Common myeloid progenitor, CD34-positive (primary cell): ENCODE results near the gene ATF4. TPM values are rescaled to one million over a fixed set of nuclear protein-coding genes. Genes with fewer than 3 reads are reported as not detected.

Source experiments
- CTCF ChIA-PET: fragments of 350-600 bp; sonication (Branson Sonifier 250); formaldehyde crosslinking; loops from one replicate; lab custom pipeline; 2021; ENCODE audit warnings: antibody characterized with exemption; lab: Charles Lee
- POLR2A ChIA-PET: fragments of 350-600 bp; sonication (Branson Sonifier 250); formaldehyde crosslinking; loops from one replicate; lab custom pipeline; 2021; ENCODE audit warnings: antibody characterized with exemption; lab: Charles Lee
- DNase-seq, 3 donors: peaks; one replicate each; pipeline versions ENCODE4 v3.0.0 to v3.0.0-alpha.2; 2013
- H3K27ac ChIP-seq, 2 experiments: 1 replicate in 1 of 2; 2 replicates in 1 of 2; pipeline ENCODE4 v1.7.0; 2013; ENCODE audit warnings: inconsistent platforms in 2 of 2, low read length in 2 of 2, mild to moderate bottlenecking in 2 of 2, low read depth in 1 of 2, moderate library complexity in 1 of 2; ENCODE audit not compliant: severe bottlenecking in 2 of 2, insufficient read depth in 1 of 2, poor library complexity in 1 of 2
- H3K27me3 ChIP-seq, 5 experiments: replicated peaks in 2 of 5; 1 replicate in 3 of 5; 2 replicates in 2 of 5; pipeline versions ENCODE4 v1.6.1 to v1.7.0; 2013; ENCODE audit warnings: low read length in 4 of 5, mild to moderate bottlenecking in 2 of 5, moderate library complexity in 2 of 5, inconsistent platforms in 1 of 5; ENCODE audit not compliant: insufficient read depth in 5 of 5, control insufficient read depth in 4 of 5
- H3K36me3 ChIP-seq, 4 experiments: 1 replicate in 2 of 4; 2 replicates in 2 of 4; pipeline versions ENCODE4 v1.6.1 to v1.7.0; 2013; ENCODE audit warnings: low read length in 3 of 4, control low read depth in 1 of 4, mild to moderate bottlenecking in 1 of 4; ENCODE audit not compliant: control insufficient read depth in 4 of 4, insufficient read depth in 4 of 4
- H3K4me1 ChIP-seq, 4 experiments: 1 replicate in 3 of 4; 2 replicates in 1 of 4; pipeline versions ENCODE4 v1.6.1 to v1.7.1; 2013; ENCODE audit warnings: low read length in 3 of 4, mild to moderate bottlenecking in 3 of 4, control low read depth in 1 of 4, inconsistent platforms in 1 of 4, moderate library complexity in 1 of 4; ENCODE audit not compliant: control insufficient read depth in 4 of 4, insufficient read depth in 4 of 4; ENCODE audit errors: control extremely low read depth in 1 of 4
- H3K4me3 ChIP-seq, 7 experiments: 1 replicate in 4 of 7; 2 replicates in 3 of 7; pipeline versions ENCODE4 v1.5.1 to v1.7.0; 2013; ENCODE audit warnings: mild to moderate bottlenecking in 7 of 7, low read length in 6 of 7, moderate library complexity in 6 of 7, inconsistent platforms in 2 of 7, low read depth in 2 of 7, control low read depth in 1 of 7; ENCODE audit not compliant: insufficient read depth in 4 of 7, control insufficient read depth in 1 of 7; ENCODE audit errors: extremely low read depth in 1 of 7
- H3K9me3 ChIP-seq, 5 experiments: 1 replicate in 4 of 5; 2 replicates in 1 of 5; pipeline versions ENCODE4 v1.6.1 to v1.7.1; 2013; ENCODE audit warnings: low read length in 4 of 5, mild to moderate bottlenecking in 2 of 5, inconsistent platforms in 1 of 5, low read depth in 1 of 5, moderate library complexity in 1 of 5; ENCODE audit not compliant: control insufficient read depth in 4 of 5, insufficient read depth in 2 of 5; ENCODE audit errors: control extremely low read depth in 1 of 5
- WGBS: methylation state at CpG from one replicate; pipeline ENCODE4 v1.1.5; 2013; ENCODE audit not compliant: insufficient coverage; 5-methylcytosine and 5-hydroxymethylcytosine counted together
- polyA plus RNA-seq: library from polyadenylated mRNA; unstranded; fragments of 120-200 nt; gene quantifications from one replicate; pipeline ENCODE4 v1.2.1, GENCODE V29; 2013

ATF4 gene, protein sequence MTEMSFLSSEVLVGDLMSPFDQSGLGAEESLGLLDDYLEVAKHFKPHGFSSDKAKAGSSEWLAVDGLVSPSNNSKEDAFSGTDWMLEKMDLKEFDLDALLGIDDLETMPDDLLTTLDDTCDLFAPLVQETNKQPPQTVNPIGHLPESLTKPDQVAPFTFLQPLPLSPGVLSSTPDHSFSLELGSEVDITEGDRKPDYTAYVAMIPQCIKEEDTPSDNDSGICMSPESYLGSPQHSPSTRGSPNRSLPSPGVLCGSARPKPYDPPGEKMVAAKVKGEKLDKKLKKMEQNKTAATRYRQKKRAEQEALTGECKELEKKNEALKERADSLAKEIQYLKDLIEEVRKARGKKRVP
- polyA plus RNA-seq, result 447 TPM

GRCh38 chr22:39520226-39521105 is at the start of gene ATF4:
Gene ATF4, plus strand, starts transcription at chr22:39520562. Its CDS starts 884 bp downstream, at chr22:39521446.
- Histone ChIP-seq H3K27ac (peak within 1 kb of the TSS; percentile 96 to 99), H3K36me3 (peaks cover 8 to 66% (median 44%) of the 10 kb centered on the region in 4 experiments), H3K4me3 (peak within 1 kb of the TSS; percentile 93 to 97 (median 95)), H3K4me1 (peaks cover 11 to 56% (median 52%) of the 10 kb centered on the region in 4 experiments), H3K27me3 (no peaks in the 10 kb centered on the region), H3K9me3 (no peaks in the 10 kb centered on the region)
- WGBS, result under 1% methylated on average over 80 of the region's 86 CpGs
- ChIA-PET CTCF (interaction anchor here (0.6 to 2.0 kb wide), 6 partner anchors 10 to 177 kb away, joined by 3 to 17 read pairs (median 5); no protein-coding TSS in a partner anchor), POLR2A (interaction anchor here (0.6 to 1.7 kb wide), 12 partner anchors 9 to 523 kb away, joined by 3 to 17 read pairs (median 3); partner anchors contain the start of genes MIEF1, RPL3 and RPS19BP1)
- no peak for DNase-seq

DNA sequence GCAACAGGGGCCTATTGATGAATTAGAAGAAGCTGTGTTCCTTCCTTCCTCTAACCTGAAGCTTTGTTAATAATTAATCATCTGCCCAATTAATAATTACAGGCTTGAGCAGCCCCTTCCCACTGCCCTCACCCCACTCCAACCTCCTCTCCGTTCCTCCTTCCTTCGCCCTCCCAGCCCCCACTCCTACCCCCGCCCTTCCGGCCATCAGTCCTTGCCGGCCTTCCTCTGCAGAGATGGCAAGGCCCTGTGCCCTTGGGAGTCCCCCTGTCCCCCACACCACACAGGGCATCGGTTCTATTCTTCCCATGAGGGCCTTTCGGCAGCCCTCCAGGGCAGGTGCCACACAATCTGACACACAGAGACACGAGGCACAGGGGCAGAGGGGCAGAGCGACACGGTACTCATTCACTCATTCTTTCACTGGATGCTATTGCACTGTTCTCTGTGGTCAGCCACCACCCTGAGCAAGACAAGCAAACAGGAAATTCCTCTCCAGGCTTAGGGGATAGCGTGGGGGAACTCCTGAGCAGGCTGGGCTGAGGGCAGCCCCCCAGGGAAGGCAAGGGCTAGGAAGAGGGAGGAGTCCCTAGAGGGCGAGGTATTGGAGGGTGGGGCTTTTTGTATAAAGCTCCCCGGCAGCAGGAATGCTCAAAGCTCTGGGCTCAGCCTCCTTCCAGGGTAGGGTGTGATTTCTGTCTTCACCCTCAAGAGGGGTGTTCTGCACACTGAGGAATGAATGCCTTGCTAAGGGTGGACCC is 48.8 kb upstream of the ATF4 start:
- Histone ChIP-seq H3K36me3 (peaks cover 0 to 20% (median 0%) of the 10 kb centered on the region in 4 experiments), H3K9me3 (no peaks in the 10 kb centered on the region), H3K4me3 (peak overlapping the region in 4 of 7 experiments; percentile 11 to 48 (median 17)), H3K27ac (peak overlapping the region in 1 of 2 experiments; percentile 22), H3K27me3 (no peaks in the 10 kb centered on the region), H3K4me1 (peaks cover 1 to 78% (median 51%) of the 10 kb centered on the region in 4 experiments)
- DNase-seq, result peak in 2 of 3 donors; percentile 53 to 55
- POLR2A ChIA-PET, result interaction anchor here (1.0 kb wide), 1 partner anchor 48 kb away, joined by 3 read pairs; the partner anchor contains the start of gene ATF4
- 6% methylated on average over 9 of the region's 13 CpGs for WGBS
- CTCF ChIA-PET, result interaction anchor here (0.6 to 1.9 kb wide), 4 partner anchors 16 to 39 kb away, joined by 4 to 7 read pairs (median 6); no protein-coding TSS in a partner anchor

- CTCF ChIA-PET, result interaction anchor here (0.9 to 2.0 kb wide), 9 partner anchors 10 to 38 kb away, joined by 3 to 7 read pairs (median 5); no protein-coding TSS in a partner anchor
- WGBS, result 83% methylated on average over 18 of the region's 19 CpGs
- no peak overlapping the region for H3K4me3 ChIP-seq
- peaks cover 1 to 74% (median 50%) of the 10 kb centered on the region in 4 experiments for H3K4me1 ChIP-seq
- POLR2A ChIA-PET, result interaction anchor here (0.5 to 1.0 kb wide), 3 partner anchors 19 to 47 kb away, joined by 3 to 8 read pairs (median 4); partner anchors contain the start of gene ATF4
- H3K27me3 ChIP-seq, result no peaks in the 10 kb centered on the region
- no peaks in the 10 kb centered on the region for H3K9me3 ChIP-seq
- peaks cover 0 to 31% (median 0%) of the 10 kb centered on the region in 4 experiments for H3K36me3 ChIP-seq
- H3K27ac ChIP-seq, result no peak overlapping the region
- DNase-seq, result peak in 1 of 3 donors; percentile 30
Observed at GRCh38 chr22:39472570-39473556, 47.5 kb upstream of the ATF4 start.

GRCh38 chr22:39473851-39474250 is 46.5 kb upstream of the ATF4 start:
- Histone ChIP-seq H3K4me1 (peaks cover 1 to 64% (median 42%) of the 10 kb centered on the region in 4 experiments), H3K27ac (no peak overlapping the region), H3K4me3 (no peak overlapping the region), H3K9me3 (no peaks in the 10 kb centered on the region), H3K27me3 (no peaks in the 10 kb centered on the region), H3K36me3 (peaks cover 0 to 37% (median 0%) of the 10 kb centered on the region in 4 experiments)
- DNase-seq, result no peak
- WGBS, result 93% methylated on average over 4 of the region's 5 CpGs
- CTCF ChIA-PET, result interaction anchor here (0.9 to 2.0 kb wide), 5 partner anchors 9 to 26 kb away, joined by 3 to 5 read pairs (median 3); no protein-coding TSS in a partner anchor
- POLR2A ChIA-PET, result no interaction called here

GRCh38 chr22:39474351-39475111 is 45.8 kb upstream of the ATF4 start:
- Histone ChIP-seq H3K27me3 (no peaks in the 10 kb centered on the region), H3K27ac (no peak overlapping the region), H3K9me3 (no peaks in the 10 kb centered on the region), H3K4me3 (no peak overlapping the region), H3K4me1 (peaks cover 1 to 58% (median 35%) of the 10 kb centered on the region in 4 experiments), H3K36me3 (peaks cover 0 to 39% (median 0%) of the 10 kb centered on the region in 4 experiments)
- ChIA-PET CTCF (interaction anchor here (0.6 to 3.1 kb wide), 7 partner anchors 8 to 305 kb away, joined by 3 to 21 read pairs (median 3); no protein-coding TSS in a partner anchor), POLR2A (no interaction called here)
- WGBS, result 91% methylated on average over 7 of the region's 11 CpGs
- no peak for DNase-seq
